ENCODE measurements around the gene CNTNAP2. TPM values are rescaled to one million over a fixed set of nuclear protein-coding genes. Genes with fewer than 3 reads are reported as not detected.

CNTNAP2 gene
- total RNA-seq, 6 experiments from 2014 or later = 1.8 to 8.1 (median 3.9) TPM

DNA sequence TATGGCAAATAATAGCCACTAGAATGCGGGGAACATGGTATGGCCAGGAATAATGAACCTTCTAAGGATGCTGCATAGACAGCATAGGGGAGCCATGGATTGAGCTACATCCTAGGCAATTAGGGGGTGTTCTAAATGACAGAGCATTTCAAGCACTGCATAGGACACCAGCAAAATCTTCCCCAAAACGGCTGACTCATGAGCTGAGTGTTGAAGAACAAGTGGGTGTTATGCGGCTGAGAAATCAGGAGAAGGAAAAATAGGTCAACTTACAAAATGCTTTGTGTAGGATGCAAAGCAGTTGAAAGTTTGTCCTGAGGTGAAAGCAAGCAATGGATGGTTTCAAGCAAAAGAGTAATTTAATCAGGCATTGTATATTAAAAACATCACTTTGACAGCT is 1450.4 kb downstream of the CNTNAP2 start:
- Histone ChIP-seq H3K27ac (no peak overlapping the region), H3K27me3 (no peaks in the 10 kb centered on the region), H3K36me3 (no peaks in the 10 kb centered on the region), H3K4me1 (no peaks in the 10 kb centered on the region), H3K4me3 (no peak overlapping the region), H3K9me3 (no peaks in the 10 kb centered on the region)
- ATAC-seq (no peak), DNase-seq (no peak)
- no peak for TF ChIP-seq CTCF (IDR thresholded peaks at IDR 0.05)
- no peak for TF ChIP-seq POLR2A (IDR thresholded peaks at IDR 0.05)
- intact Hi-C loops (cut with DNase I) = no loop called here
- 63% methylated on average over 3 of the region's 3 CpGs for WGBS (ENCODE audit: insufficient coverage, low coverage, low lambda C conversion rate, missing lambda C conversion rate)

DNA sequence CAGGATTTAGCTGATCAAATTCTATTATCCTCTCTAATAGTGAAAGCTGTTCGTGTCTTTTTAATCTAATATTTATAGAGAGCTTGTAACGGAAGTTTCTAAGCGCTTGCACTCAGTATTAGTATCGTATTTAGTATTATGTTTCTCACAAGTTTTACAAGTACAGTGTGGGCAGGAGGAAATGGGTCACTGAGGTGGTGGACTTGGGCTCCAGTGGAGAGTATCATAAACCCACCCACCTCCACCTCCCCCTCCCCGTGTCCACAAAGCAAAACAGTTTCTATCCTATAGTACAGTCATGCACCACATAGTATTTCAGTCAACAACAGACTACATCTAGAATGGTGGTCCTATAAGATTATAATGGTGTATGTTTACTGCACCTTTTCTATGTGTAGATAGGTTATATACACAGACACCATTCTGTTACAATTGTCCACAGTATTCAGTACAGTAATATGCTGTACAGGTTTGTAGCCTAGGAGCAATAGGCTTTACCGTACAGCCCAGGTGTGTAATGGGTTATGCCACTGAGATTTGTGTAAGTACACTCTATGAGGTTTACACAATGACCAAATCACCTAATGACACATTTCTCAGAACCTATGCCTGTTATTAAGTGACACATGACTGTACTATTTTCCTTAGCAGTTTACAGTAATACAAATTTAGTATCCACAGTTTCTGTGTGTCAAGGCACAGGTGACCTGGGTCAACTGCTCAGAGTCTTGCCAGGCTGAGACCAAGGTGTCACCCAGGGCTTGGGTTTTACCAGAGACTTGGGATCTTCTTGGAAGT is 1452.7 kb downstream of the CNTNAP2 start:
- WGBS (ENCODE audit: insufficient coverage, low coverage, low lambda C conversion rate, missing lambda C conversion rate) = 49% methylated on average over 6 of the region's 6 CpGs
- Histone ChIP-seq H3K27me3 (no peaks in the 10 kb centered on the region), H3K4me1 (no peaks in the 10 kb centered on the region), H3K36me3 (no peaks in the 10 kb centered on the region), H3K4me3 (no peak overlapping the region), H3K9me3 (no peaks in the 10 kb centered on the region), H3K27ac (no peak overlapping the region)
- TF ChIP-seq CTCF (IDR thresholded peaks at IDR 0.05) (no peak), POLR2A (IDR thresholded peaks at IDR 0.05) (no peak)
- no peak for DNase-seq
- intact Hi-C loops (cut with DNase I) = no loop called here
- no peak for ATAC-seq

DNA sequence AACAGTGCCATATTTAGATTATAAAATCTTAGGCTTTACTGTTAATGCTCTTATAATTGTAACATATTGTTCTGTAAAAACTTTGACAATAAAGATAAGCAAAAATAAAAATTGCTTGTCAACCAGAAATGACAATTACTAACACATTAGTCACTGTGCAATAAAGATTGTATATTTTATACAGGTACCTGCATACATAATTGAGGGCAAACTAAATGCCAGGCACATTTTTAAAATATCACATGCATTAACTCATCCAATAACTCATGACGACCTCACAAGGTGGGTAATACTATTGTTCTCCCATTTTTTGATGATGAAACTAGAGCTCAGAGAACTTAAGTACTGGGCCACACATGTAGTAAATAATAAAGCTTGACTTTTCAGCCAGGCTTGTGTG is 1453.8 kb downstream of the CNTNAP2 start:
- DNase-seq (no peak), ATAC-seq (no peak)
- H3K27me3 ChIP-seq = no peaks in the 10 kb centered on the region
- WGBS (ENCODE audit: insufficient coverage, low coverage, low lambda C conversion rate, missing lambda C conversion rate) = 25% methylated on average over 1 of the region's 1 CpG
- H3K36me3 ChIP-seq = no peaks in the 10 kb centered on the region
- no peaks in the 10 kb centered on the region for H3K9me3 ChIP-seq
- TF ChIP-seq POLR2A (IDR thresholded peaks at IDR 0.05) = no peak
- TF ChIP-seq CTCF (IDR thresholded peaks at IDR 0.05) = no peak
- no peak overlapping the region for H3K4me3 ChIP-seq
- H3K4me1 ChIP-seq = no peaks in the 10 kb centered on the region
- intact Hi-C loops (cut with DNase I) = no loop called here
- H3K27ac ChIP-seq = no peak overlapping the region

DNA sequence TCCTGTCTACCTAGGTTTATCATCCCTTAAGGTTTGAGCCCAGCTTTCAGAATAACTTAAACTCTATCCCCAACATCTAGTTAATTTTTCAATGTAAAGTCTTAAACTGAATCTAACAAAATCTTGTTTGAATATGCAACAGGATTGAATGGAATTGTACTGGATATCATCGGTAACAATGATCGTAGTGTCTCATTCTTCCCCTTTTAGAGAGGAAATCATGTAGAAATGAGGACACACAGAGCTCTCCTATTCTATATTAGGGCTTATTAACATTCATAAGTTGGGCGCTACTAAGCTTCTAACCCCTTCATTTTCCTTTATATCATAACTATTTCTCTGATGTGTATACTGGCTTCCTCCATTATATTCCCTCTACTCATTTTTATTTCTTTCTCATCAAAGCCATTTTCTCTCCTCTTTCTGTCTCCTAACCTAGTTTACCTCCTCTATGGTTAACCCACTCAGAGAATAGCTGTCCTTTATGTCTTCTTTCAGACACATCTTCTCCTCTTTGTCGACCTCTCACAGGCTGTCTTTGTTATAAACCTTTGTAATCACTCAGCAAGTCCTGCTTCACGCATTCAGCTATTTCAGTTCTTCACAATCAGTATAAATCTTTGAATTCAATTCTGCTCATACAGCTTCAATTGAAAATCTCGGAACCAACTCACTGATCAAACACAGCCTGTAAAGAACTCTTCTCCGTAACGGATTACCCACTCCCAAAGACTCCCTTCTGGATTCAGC is 1455.0 kb downstream of the CNTNAP2 start:
- H3K9me3 ChIP-seq = no peaks in the 10 kb centered on the region
- H3K27me3 ChIP-seq = no peaks in the 10 kb centered on the region
- 57% methylated on average over 8 of the region's 8 CpGs for WGBS (ENCODE audit: insufficient coverage, low coverage, low lambda C conversion rate, missing lambda C conversion rate)
- no peak overlapping the region for H3K27ac ChIP-seq
- intact Hi-C loops (cut with DNase I) = no loop called here
- no peak for TF ChIP-seq POLR2A (IDR thresholded peaks at IDR 0.05)
- H3K4me3 ChIP-seq = no peak overlapping the region
- ATAC-seq (no peak), DNase-seq (no peak)
- H3K36me3 ChIP-seq = no peaks in the 10 kb centered on the region
- H3K4me1 ChIP-seq = no peaks in the 10 kb centered on the region

DNA sequence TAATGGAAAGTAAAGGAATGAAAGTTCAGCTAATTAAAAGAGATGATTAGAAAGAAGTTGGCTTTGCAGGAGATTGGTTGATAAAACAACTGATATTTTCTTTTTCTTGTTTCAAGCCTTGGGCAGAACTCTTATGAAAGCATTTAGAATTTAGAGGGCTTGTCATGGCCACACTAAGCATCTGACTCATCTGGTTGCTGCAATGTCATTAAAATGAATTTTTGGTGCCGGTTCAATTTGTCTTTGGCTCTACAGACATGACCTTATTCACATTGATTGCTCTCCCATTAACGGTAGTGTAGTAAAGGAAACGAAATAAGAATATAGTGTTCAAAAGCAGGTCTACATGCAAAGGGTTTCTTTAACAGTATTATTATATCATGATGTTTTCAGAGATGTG is 1461.6 kb downstream of the CNTNAP2 start:
- Histone ChIP-seq H3K9me3 (no peaks in the 10 kb centered on the region), H3K27ac (no peak overlapping the region), H3K4me3 (no peak overlapping the region), H3K4me1 (no peaks in the 10 kb centered on the region), H3K27me3 (no peaks in the 10 kb centered on the region), H3K36me3 (no peaks in the 10 kb centered on the region)
- WGBS (ENCODE audit: insufficient coverage, low coverage, low lambda C conversion rate, missing lambda C conversion rate) = 60% methylated on average over 3 of the region's 3 CpGs
- ATAC-seq = no peak
- no peak for DNase-seq
- intact Hi-C loops (cut with DNase I) = no loop called here
- no peak for TF ChIP-seq CTCF (IDR thresholded peaks at IDR 0.05)
- TF ChIP-seq POLR2A (IDR thresholded peaks at IDR 0.05) = no peak
